Tibial artery (tissue), 4 donors: ENCODE measurements around the gene ARRDC2.

Experiments used
- DNase-seq, 2 donors: peaks; one replicate each; pipeline ENCODE4 v3.0.0-alpha.2; 2019
- H3K27ac ChIP-seq, 2 donors: fragments of 200-600 bp; sonication (generic) in 1 of 2; 1 replicate in 1 of 2; 2 replicates in 1 of 2; pipeline ENCODE4 v1.5.1; 2018 to 2019; ENCODE audit warnings: mild to moderate bottlenecking in 1 of 2
- H3K27me3 ChIP-seq, 2 donors: fragments of 200-600 bp; sonication (generic) in 1 of 2; one replicate each; pipeline versions ENCODE4 v1.5.1 to v1.6.0; 2016 to 2019
- H3K36me3 ChIP-seq, 3 donors: fragments of 200-600 bp; sonication (generic) in 2 of 3; one replicate each; pipeline ENCODE4 v1.5.1; 2016 to 2019; ENCODE audit warnings: mild to moderate bottlenecking in 2 of 3
- H3K4me1 ChIP-seq, 4 donors: fragments of 200-600 bp; sonication (generic) in 2 of 4; 1 replicate in 3 of 4; 2 replicates in 1 of 4; pipeline ENCODE4 v1.5.1; 2016 to 2019
- H3K4me3 ChIP-seq, 2 donors: fragments of 200-600 bp; sonication (generic) in 1 of 2; 1 replicate in 1 of 2; 2 replicates in 1 of 2; pipeline ENCODE4 v1.5.1; 2018 to 2019; ENCODE audit warnings: mild to moderate bottlenecking in 2 of 2
- H3K9me3 ChIP-seq, 3 donors: fragments of 200-600 bp; sonication (generic) in 1 of 3; one replicate each; pipeline ENCODE4 v1.5.1; 2016 to 2019
- CTCF ChIP-seq, 2 experiments: fragments of 200-600 bp in 1 of 2; fragments of 450-650 bp in 1 of 2; IDR thresholded peaks; one replicate each; pipeline ENCODE4 v1.5.1; 2017 to 2019; ENCODE audit warnings: antibody characterized with exemption in 2 of 2, mild to moderate bottlenecking in 1 of 2, moderate library complexity in 1 of 2
- intact Hi-C: fragments of 100-400 bp; cut with DNase I; formaldehyde crosslinking; loops from one replicate; pipeline ENCODE4 v1.15.0; 2023; ENCODE audit warnings: low total_unique reads

ARRDC2 gene

GRCh38 chr19:17996826-17997316 lies 11.1 kb upstream of the ARRDC2 start:
- Histone ChIP-seq H3K9me3 (no peaks in the 10 kb centered on the region), H3K4me1 (peaks cover 0 to 19% (median 10%) of the 10 kb centered on the region in 4 donors), H3K36me3 (no peaks in the 10 kb centered on the region), H3K4me3 (no peak overlapping the region), H3K27ac (no peak overlapping the region), H3K27me3 (peaks cover 0 to 28% of the 10 kb centered on the region in 2 donors)
- intact Hi-C loops: loop anchor here (2.0 to 5.0 kb wide), 2 partner anchors 58 to 135 kb away; no protein-coding TSS in a partner anchor
- peak; percentile 84 to 91 for DNase-seq
- peak; percentile 97 to 98 for TF ChIP-seq CTCF (IDR thresholded peaks at IDR 0.05)

GRCh38 chr19:17997969-17998826 lies 9.8 kb upstream of the ARRDC2 start:
- Histone ChIP-seq H3K4me3 (no peak overlapping the region), H3K4me1 (peaks cover 0 to 32% (median 16%) of the 10 kb centered on the region in 4 donors), H3K9me3 (no peaks in the 10 kb centered on the region), H3K27ac (peak overlapping the region in 1 of 2 donors; percentile 27), H3K36me3 (peaks cover 0 to 4% (median 4%) of the 10 kb centered on the region in 3 donors), H3K27me3 (peaks cover 0 to 15% of the 10 kb centered on the region in 2 donors)
- TF ChIP-seq CTCF (IDR thresholded peaks at IDR 0.05): no peak
- DNase-seq: peak in 1 of 2 donors; percentile 73
- intact Hi-C loops: loop anchor here (2.0 to 5.0 kb wide), 2 partner anchors 59 to 136 kb away; no protein-coding TSS in a partner anchor

- H3K36me3 ChIP-seq: peaks cover 0 to 7% (median 6%) of the 10 kb centered on the region in 3 donors
- peak in 1 of 2 donors; percentile 64 for DNase-seq
- H3K9me3 ChIP-seq: no peaks in the 10 kb centered on the region
- H3K4me1 ChIP-seq: peaks cover 0 to 35% (median 16%) of the 10 kb centered on the region in 4 donors
- peak overlapping the region in 1 of 2 donors; percentile 27 for H3K27ac ChIP-seq
- no peak overlapping the region for H3K4me3 ChIP-seq
- peaks cover 0 to 9% of the 10 kb centered on the region in 2 donors for H3K27me3 ChIP-seq
- no peak for TF ChIP-seq CTCF (IDR thresholded peaks at IDR 0.05)
- intact Hi-C loops: loop anchor here (5.0 kb wide), 1 partner anchor 136 kb away; no protein-coding TSS in a partner anchor
Observed at GRCh38 chr19:17998827-17999150, 9.2 kb upstream of the ARRDC2 start.

GRCh38 chr19:17999684-18000479 lies 8.1 kb upstream of the ARRDC2 start:
- peaks cover 0 to 17% (median 6%) of the 10 kb centered on the region in 3 donors for H3K36me3 ChIP-seq
- H3K4me3 ChIP-seq: peak overlapping the region; percentile 83 to 88
- H3K9me3 ChIP-seq: no peaks in the 10 kb centered on the region
- peak overlapping the region; percentile 89 to 92 for H3K27ac ChIP-seq
- intact Hi-C loops: loop anchor here (5.0 kb wide), 1 partner anchor 138 kb away; no protein-coding TSS in a partner anchor
- no peak for TF ChIP-seq CTCF (IDR thresholded peaks at IDR 0.05)
- peaks cover 0 to 35% (median 16%) of the 10 kb centered on the region in 4 donors for H3K4me1 ChIP-seq
- H3K27me3 ChIP-seq: peaks cover 0 to 4% of the 10 kb centered on the region in 2 donors
- DNase-seq: peak in 1 of 2 donors; percentile 70

GRCh38 chr19:18000480-18000914 lies 7.5 kb upstream of the ARRDC2 start:
- Histone ChIP-seq H3K27me3 (peaks cover 0 to under 1% of the 10 kb centered on the region in 2 donors), H3K4me3 (peak overlapping the region; percentile 83 to 88), H3K27ac (peak overlapping the region; percentile 89 to 92), H3K9me3 (no peaks in the 10 kb centered on the region), H3K36me3 (peaks cover 0 to 17% (median 6%) of the 10 kb centered on the region in 3 donors), H3K4me1 (peaks cover 0 to 35% (median 16%) of the 10 kb centered on the region in 4 donors)
- intact Hi-C loops: no loop called here
- TF ChIP-seq CTCF (IDR thresholded peaks at IDR 0.05): no peak
- DNase-seq: no peak
